LNCaP clone FGC (cell line): Measurements from ENCODE around the gene ACCSL.

Experiments used
- DNase-seq: peaks from one replicate; pipeline ENCODE4 v3.0.0-alpha.2; 2011; ENCODE audit warnings: low read depth
- H3K4me3 ChIP-seq: 2 replicates; pipeline ENCODE4 v1.5.1; 2011; ENCODE audit warnings: mild to moderate bottlenecking, low read depth, low read length, control low read depth
- CTCF ChIP-seq: IDR thresholded peaks from 2 replicates; pipeline ENCODE4 v1.5.1; 2012; ENCODE audit warnings: mild to moderate bottlenecking; ENCODE audit not compliant: control insufficient read depth, insufficient read depth; ENCODE audit errors: extremely low read depth

ACCSL gene

DNA sequence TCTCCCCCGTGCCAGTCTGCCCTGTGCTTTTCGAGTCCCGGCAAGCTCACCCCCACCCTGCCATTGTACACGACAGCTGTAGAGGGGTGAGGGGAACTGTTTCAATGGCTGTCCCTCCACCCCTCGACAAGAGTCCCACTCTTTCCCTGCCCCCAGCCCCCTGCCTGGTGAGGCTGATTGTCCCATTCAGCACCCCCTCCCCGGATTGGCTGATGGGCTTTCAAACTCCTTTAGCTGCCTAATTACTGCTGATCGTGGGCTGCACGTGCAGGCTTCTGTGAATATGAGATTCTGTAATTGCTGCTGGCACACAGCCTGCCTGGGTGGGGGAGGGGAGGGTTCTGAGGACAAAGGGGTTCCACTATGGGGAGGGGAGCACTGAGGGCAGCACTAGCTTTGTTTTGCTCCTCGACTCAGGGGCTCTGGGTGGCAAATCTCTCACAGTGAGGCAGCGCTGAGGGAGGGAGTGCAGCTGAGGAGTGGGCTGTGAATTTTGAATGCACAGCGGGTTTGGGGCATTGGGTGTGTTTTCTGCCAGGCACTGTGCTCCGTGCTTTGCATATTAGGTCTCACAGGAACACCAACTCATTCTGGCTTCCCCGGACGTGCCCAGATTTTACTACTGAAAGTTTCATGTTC is 42.6 kb upstream of the ACCSL start:
- no peak for DNase-seq
- TF ChIP-seq CTCF: no peak
- H3K4me3 ChIP-seq: no peak overlapping the region

DNA sequence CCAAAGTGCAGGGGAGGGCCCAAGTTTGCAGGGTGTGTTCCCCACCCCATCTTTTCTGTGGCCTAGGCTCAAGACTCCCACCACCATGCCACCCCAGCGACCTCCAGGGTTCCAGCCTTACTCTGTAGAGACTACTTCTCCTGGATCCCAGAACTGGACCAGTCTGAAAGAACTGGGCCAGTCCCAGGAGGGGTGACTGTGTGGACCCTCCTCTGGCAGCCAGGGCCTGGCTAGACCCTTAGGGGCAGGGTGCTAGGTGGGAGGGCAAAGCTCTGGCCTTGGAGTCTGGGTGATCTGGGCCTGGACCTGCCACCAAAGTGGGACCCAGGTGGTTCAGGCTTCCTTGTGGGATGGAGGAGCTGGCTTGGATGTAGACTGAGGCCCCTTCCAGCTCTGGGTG is 41.8 kb upstream of the ACCSL start:
- no peak for TF ChIP-seq CTCF
- no peak overlapping the region for H3K4me3 ChIP-seq
- no peak for DNase-seq

- DNase-seq: no peak
- TF ChIP-seq CTCF: no peak
- no peak overlapping the region for H3K4me3 ChIP-seq
These were observed 40.8 kb upstream of the ACCSL start for GRCh38 chr11:44006917-44007361.

DNA sequence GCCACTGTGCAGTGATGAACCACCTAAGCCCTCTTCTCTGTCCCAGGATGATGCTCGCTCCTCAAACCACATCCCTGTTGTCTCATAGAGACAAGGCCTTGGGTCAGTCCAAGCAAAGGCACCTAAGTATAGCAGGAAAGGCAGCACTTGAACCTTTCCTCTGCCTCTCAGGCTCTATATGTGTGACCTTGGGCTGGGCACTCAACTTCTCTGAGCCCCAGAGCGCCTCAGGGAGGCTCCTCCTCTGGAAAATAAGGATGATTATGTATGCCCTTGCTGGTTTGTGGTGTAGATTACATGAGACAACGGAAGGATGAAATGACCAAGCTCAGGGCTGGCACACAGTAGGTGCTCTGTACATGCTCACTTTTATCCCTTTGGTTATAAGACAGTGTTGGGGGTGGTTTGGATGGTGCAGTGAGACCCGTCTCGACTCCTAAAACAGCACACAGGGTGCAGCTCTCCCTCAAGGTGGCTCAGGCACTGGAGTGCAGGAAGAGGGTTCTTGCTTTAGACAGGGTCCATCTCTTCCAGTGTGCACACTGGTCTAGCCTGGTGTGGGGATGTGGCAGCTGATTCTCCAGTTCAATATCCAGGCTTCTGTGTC is 40.2 kb upstream of the ACCSL start:
- no peak for DNase-seq
- no peak for TF ChIP-seq CTCF
- no peak overlapping the region for H3K4me3 ChIP-seq

GRCh38 chr11:44008088-44008501 is 39.7 kb upstream of the ACCSL start:
- no peak for DNase-seq
- H3K4me3 ChIP-seq: no peak overlapping the region
- no peak for TF ChIP-seq CTCF

- DNase-seq: no peak
- no peak for TF ChIP-seq CTCF
- H3K4me3 ChIP-seq: no peak overlapping the region
These were observed 39.1 kb upstream of the ACCSL start for GRCh38 chr11:44008698-44009097.

DNA sequence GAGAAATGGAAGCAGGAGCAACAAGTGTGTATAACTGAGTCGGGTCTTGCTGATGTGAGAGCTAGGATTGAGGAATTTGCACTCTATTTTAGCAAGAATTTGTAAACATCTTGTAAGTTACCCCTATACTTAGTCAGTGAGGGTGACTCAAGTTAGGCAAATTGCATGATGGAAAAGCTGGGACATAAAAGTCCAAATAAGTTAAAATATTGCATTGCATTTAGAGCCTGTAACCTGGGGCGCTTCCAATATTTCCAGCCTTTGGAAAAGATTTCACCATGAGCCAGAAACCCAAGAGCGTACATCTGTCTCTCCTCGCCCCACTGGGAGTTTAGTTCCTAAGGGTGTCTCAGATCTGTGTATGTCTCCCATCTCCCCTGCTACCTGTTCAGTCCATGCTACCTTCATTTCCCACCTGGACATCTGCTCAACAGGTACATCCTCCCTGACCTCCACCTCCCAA is 37.0 kb upstream of the ACCSL start:
- DNase-seq: no peak
- TF ChIP-seq CTCF: no peak
- no peak overlapping the region for H3K4me3 ChIP-seq
